Measurements from ENCODE around the gene NVL. TPM values are rescaled to one million over a fixed set of nuclear protein-coding genes. Genes with fewer than 3 reads are reported as not detected.
"Not testable (repeated sequence)": the region's sequence is repeated elsewhere in the genome, so short reads cannot be mapped to it uniquely, and the experiment has no call there.

Gene NVL
- total RNA-seq, 1 donor from 2014 or later = 44.4 TPM

GRCh38 chr1:224216382-224216781, 113.6 kb downstream of the NVL start:
- POLR2A ChIA-PET = interaction anchor here (0.9 to 1.9 kb wide), 2 partner anchors 34 to 47 kb away, joined by 3 to 5 read pairs; partner anchors contain the start of gene DEGS1
- H3K4me3 Mint-ChIP-seq = no peak overlapping the region
- TF ChIP-seq CTCF (IDR thresholded peaks at IDR 0.05) = no peak
- no peaks in the 10 kb centered on the region for H3K27me3 Mint-ChIP-seq
- intact Hi-C loops (cut with micrococcal nuclease) = no loop called here
- no peak for DNase-seq
- no peaks in the 10 kb centered on the region for H3K36me3 Mint-ChIP-seq (ENCODE audit: low read depth)
- no peak for ATAC-seq (ENCODE audit: low read depth)
- H3K4me1 Mint-ChIP-seq = peaks cover 17% of the 10 kb centered on the region
- no peak overlapping the region for H3K27ac Mint-ChIP-seq
- CTCF ChIA-PET = no interaction called here
- H3K9me3 Mint-ChIP-seq = no peaks in the 10 kb centered on the region

GRCh38 chr1:224213438-224214119, 116.4 kb downstream of the NVL start:
- Mint-ChIP-seq H3K27ac (peak overlapping the region; percentile 85), H3K4me3 (no peak overlapping the region), H3K36me3 (ENCODE audit: low read depth) (no peaks in the 10 kb centered on the region), H3K27me3 (no peaks in the 10 kb centered on the region), H3K9me3 (no peaks in the 10 kb centered on the region), H3K4me1 (peaks cover 29% of the 10 kb centered on the region)
- ChIA-PET POLR2A (interaction anchor here (0.6 to 1.5 kb wide), 8 partner anchors 8 to 54 kb away, joined by 3 to 13 read pairs (median 5); partner anchors contain the start of gene DEGS1), CTCF (no interaction called here)
- intact Hi-C loops (cut with micrococcal nuclease) = loop anchor here (1.0 kb wide), 2 partner anchors 10 to 31 kb away; no protein-coding TSS in a partner anchor
- DNase-seq (no peak), ATAC-seq (ENCODE audit: low read depth) (peak; percentile 72)
- TF ChIP-seq CTCF (IDR thresholded peaks at IDR 0.05) = no peak

GRCh38 chr1:224212618-224213061, 117.3 kb downstream of the NVL start:
- Mint-ChIP-seq H3K36me3 (ENCODE audit: low read depth) (no peaks in the 10 kb centered on the region), H3K4me1 (peaks cover 25% of the 10 kb centered on the region), H3K27me3 (no peaks in the 10 kb centered on the region), H3K27ac (no peak overlapping the region), H3K9me3 (no peaks in the 10 kb centered on the region), H3K4me3 (no peak overlapping the region)
- intact Hi-C loops (cut with micrococcal nuclease) = loop anchor here (1.0 kb wide), 1 partner anchor 9 kb away; no protein-coding TSS in a partner anchor
- POLR2A ChIA-PET = interaction anchor here (0.8 to 1.0 kb wide), 3 partner anchors 9 to 68 kb away, joined by 3 to 5 read pairs (median 3); no protein-coding TSS in a partner anchor
- CTCF ChIA-PET = no interaction called here
- no peak for TF ChIP-seq CTCF (IDR thresholded peaks at IDR 0.05)
- DNase-seq (no peak), ATAC-seq (ENCODE audit: low read depth) (no peak)

GRCh38 chr1:224211206-224211962, 118.6 kb downstream of the NVL start:
- H3K4me3 Mint-ChIP-seq = no peak overlapping the region
- DNase-seq = no peak
- no peaks in the 10 kb centered on the region for H3K9me3 Mint-ChIP-seq
- H3K4me1 Mint-ChIP-seq = peaks cover 27% of the 10 kb centered on the region
- ATAC-seq (ENCODE audit: low read depth) = no peak
- no peaks in the 10 kb centered on the region for H3K27me3 Mint-ChIP-seq
- no peak for TF ChIP-seq CTCF (IDR thresholded peaks at IDR 0.05)
- intact Hi-C loops (cut with micrococcal nuclease) = no loop called here
- POLR2A ChIA-PET = no interaction called here
- CTCF ChIA-PET = no interaction called here
- no peak overlapping the region for H3K27ac Mint-ChIP-seq
- H3K36me3 Mint-ChIP-seq (ENCODE audit: low read depth) = no peaks in the 10 kb centered on the region

- Mint-ChIP-seq H3K4me3 (peak overlapping the region; percentile 68), H3K27ac (peak overlapping the region; percentile 87), H3K4me1 (peaks cover 46% of the 10 kb centered on the region)
- POLR2A ChIA-PET = interaction anchor here (1.0 to 2.3 kb wide), 3 partner anchors 8 to 40 kb away, joined by 5 to 10 read pairs (median 7); partner anchors contain the start of gene DEGS1
- H3K9me3 Mint-ChIP-seq; DNase-seq; ATAC-seq (ENCODE audit: low read depth); CTCF ChIA-PET; H3K27me3 Mint-ChIP-seq; H3K36me3 Mint-ChIP-seq (ENCODE audit: low read depth): not testable (repeated sequence)
- intact Hi-C loops (cut with micrococcal nuclease) = loop anchor here (1.0 to 2.0 kb wide), 3 partner anchors 13 to 39 kb away; no protein-coding TSS in a partner anchor
Measured at GRCh38 chr1:224205931-224206538, 123.9 kb downstream of the NVL start.
